A549 (cell line): Measurements from ENCODE around the gene PFAS. TPM values are rescaled to one million over a fixed set of nuclear protein-coding genes. Genes with fewer than 3 reads are reported as not detected.

Experiments used
- ATAC-seq, 2 experiments: fragments of 200-7000 bp in 1 of 2; fragments of >200 bp in 1 of 2; cut with Nextera tagmentation in 1 of 2; cut with Tn5 transposase in 1 of 2; 3 replicates each; pipeline versions ENCODE4 v1.8.0 to v1.9.1; 2018 to 2020; ENCODE audit warnings: mild to moderate bottlenecking in 1 of 2, moderate library complexity in 1 of 2
- CTCF ChIA-PET: fragments of 300-600 bp; sonication (Branson Sonifier 250); formaldehyde crosslinking; extraction: SDS; loops from one replicate; lab custom pipeline; 2021; ENCODE audit warnings: antibody characterized with exemption, inconsistent platforms; lab: Yijun Ruan, JAX
- POLR2A ChIA-PET: fragments of 350-600 bp; formaldehyde crosslinking; extraction: SDS; loops from one replicate; lab custom pipeline; 2021; ENCODE audit warnings: antibody characterized with exemption, inconsistent platforms; lab: Yijun Ruan, JAX
- DNase-seq, 2 experiments: peaks; one replicate each; pipeline versions ENCODE4 v3.0.0 to v3.0.0-alpha.2; 2011 to 2016; ENCODE audit warnings: low read depth in 1 of 2, low spot score in 1 of 2
- FAIRE-seq: peaks from 2 replicates; lab custom pipeline; 2011; peaks lifted over from hg19 to GRCh38; lab: Jason Lieb, UNC
- H3K27ac ChIP-seq, 2 experiments: fragments of >200 bp; sonication (Bioruptor Twin); formaldehyde crosslinking; 3 replicates each; pipeline ENCODE4 v1.5.1; 2016 to 2017
- H3K4me1 ChIP-seq: fragments of >200 bp; sonication (Bioruptor Twin); formaldehyde crosslinking; 3 replicates; pipeline ENCODE4 v1.6.1; 2016
- H3K4me2 ChIP-seq: fragments of >200 bp; sonication (Bioruptor Twin); formaldehyde crosslinking; 3 replicates; pipeline ENCODE4 v1.6.1; 2016
- H3K4me3 ChIP-seq: fragments of >200 bp; sonication (Bioruptor Twin); formaldehyde crosslinking; 3 replicates; pipeline ENCODE4 v1.5.1; 2016
- H3K9me3 ChIP-seq: fragments of >200 bp; sonication (Bioruptor Twin); formaldehyde crosslinking; 3 replicates; pipeline ENCODE4 v1.6.1; 2016
- BHLHE40 ChIP-seq: IDR thresholded peaks from 2 replicates; pipeline ENCODE4 v1.6.1; 2012; ENCODE audit warnings: low read depth, low read length, inconsistent platforms
- CEBPB ChIP-seq, 2 experiments: fragments of >200 bp in 1 of 2; sonication (Bioruptor Twin) in 1 of 2; formaldehyde crosslinking in 1 of 2; IDR thresholded peaks; 2 replicates each; pipeline ENCODE4 v1.6.1; 2012 to 2016
- ELK1 ChIP-seq: fragments of 150-350 bp; IDR thresholded peaks from 2 replicates; pipeline ENCODE4 v1.6.1; 2014; ENCODE audit warnings: low read depth, mild to moderate bottlenecking, low read length
- ESRRA ChIP-seq: fragments of 150-350 bp; IDR thresholded peaks from 2 replicates; pipeline ENCODE4 v1.6.1; 2014; ENCODE audit warnings: mild to moderate bottlenecking, low read length, borderline replicate concordance
- FOSB ChIP-seq: fragments of 250-450 bp; sonication (Bioruptor Pico); IDR thresholded peaks from 2 replicates; pipeline ENCODE4 v1.5.0; 2020; ENCODE audit warnings: mild to moderate bottlenecking, moderate library complexity
- FOXS1 ChIP-seq: fragments of 250-450 bp; sonication (Bioruptor Pico); IDR thresholded peaks from 2 replicates; pipeline ENCODE4 v1.5.0; 2020; ENCODE audit warnings: mild to moderate bottlenecking, moderate library complexity
- GATA3 ChIP-seq: IDR thresholded peaks from 2 replicates; pipeline ENCODE4 v1.6.1; 2012; ENCODE audit warnings: borderline replicate concordance
- HDAC2 ChIP-seq: fragments of 200-600 bp; sonication (generic); IDR thresholded peaks from 2 replicates; pipeline ENCODE4 v1.6.1; 2016
- HOXA7 ChIP-seq: fragments of 250-450 bp; sonication (Bioruptor Pico); IDR thresholded peaks from 2 replicates; pipeline ENCODE4 v1.5.0; 2020; ENCODE audit warnings: mild to moderate bottlenecking, moderate library complexity
- HOXB5 ChIP-seq: fragments of 250-450 bp; sonication (Bioruptor Pico); IDR thresholded peaks from 2 replicates; pipeline ENCODE4 v1.5.0; 2020; ENCODE audit warnings: mild to moderate bottlenecking, moderate library complexity
- JUN ChIP-seq, 2 experiments: fragments of >200 bp; sonication (Bioruptor Twin); formaldehyde crosslinking; IDR thresholded peaks; 2 replicates in 1 of 2; 3 replicates in 1 of 2; pipeline ENCODE4 v1.6.1; 2016 to 2017
- JUNB ChIP-seq: fragments of >200 bp; sonication (Bioruptor Twin); formaldehyde crosslinking; IDR thresholded peaks from 2 replicates; pipeline ENCODE4 v1.6.1; 2016
- MYC ChIP-seq: IDR thresholded peaks from 2 replicates; pipeline ENCODE4 v1.6.1; 2012; ENCODE audit warnings: mild to moderate bottlenecking, inconsistent platforms, low read length, improper control_type of control experiment, borderline replicate concordance
- NFE2L2 ChIP-seq: fragments of 150-350 bp; conservative IDR thresholded peaks from 2 replicates; pipeline ENCODE4 v1.6.1; 2014; ENCODE audit warnings: low read length
- NPAS2 ChIP-seq: fragments of 250-450 bp; sonication (Bioruptor Pico); IDR thresholded peaks from 2 replicates; pipeline ENCODE4 v1.8.0; 2022; ENCODE audit warnings: mild to moderate bottlenecking, moderate library complexity, borderline replicate concordance
- PBX3 ChIP-seq: IDR thresholded peaks from 2 replicates; pipeline ENCODE4 v1.6.1; 2012
- PHF8 ChIP-seq: fragments of 200-600 bp; sonication (generic); IDR thresholded peaks from 2 replicates; pipeline ENCODE4 v1.6.1; 2016; ENCODE audit warnings: low read depth, mild to moderate bottlenecking, antibody characterized with exemption, moderate library complexity, borderline replicate concordance
- POLR2A ChIP-seq: IDR thresholded peaks from 2 replicates; pipeline ENCODE4 v1.6.1; 2012; ENCODE audit warnings: mild to moderate bottlenecking, low read length
- RARB ChIP-seq: fragments of 250-450 bp; sonication (Bioruptor Pico); IDR thresholded peaks from 2 replicates; pipeline ENCODE4 v1.8.0; 2021; ENCODE audit warnings: mild to moderate bottlenecking, moderate library complexity
- RFX5 ChIP-seq: fragments of 450-650 bp; IDR thresholded peaks from 2 replicates; pipeline ENCODE4 v1.7.1; 2014; ENCODE audit warnings: antibody characterized with exemption, mild to moderate bottlenecking, moderate library complexity
- USF2 ChIP-seq: fragments of 450-650 bp; IDR thresholded peaks from 2 replicates; pipeline ENCODE4 v1.6.1; 2014; ENCODE audit warnings: antibody characterized with exemption
- WGBS: methylation state at CpG from one replicate; pipeline ENCODE4 v1.1.6; 2017; ENCODE audit errors: missing lambda C conversion rate; 5-methylcytosine and 5-hydroxymethylcytosine counted together
- polyA plus RNA-seq, 4 experiments: library from polyadenylated mRNA; depleted of rRNA in 3 of 4; stranded (reverse); fragments of >200 nt; fragmentation: RNase III in 1 of 4; extraction: RNeasy Plus Mini Kit Qiagen cat#74134 plus additional on column Dnase treatment in 1 of 4; gene quantifications; 2 replicates in 3 of 4; 3 replicates in 1 of 4; pipeline ENCODE4 v1.2.3, GENCODE V29; 2011 to 2017
- TF ChIP-seq, protein P1 (sequence below): IDR thresholded peaks from 2 replicates; pipeline ENCODE4 v1.6.1; 2012
- TF ChIP-seq, protein P2 (sequence below): fragments of >200 bp; sonication (Bioruptor Twin); formaldehyde crosslinking; IDR thresholded peaks from 3 replicates; pipeline ENCODE4 v1.6.1; 2016
- TF ChIP-seq, protein P3 (sequence below): IDR thresholded peaks from 2 replicates; pipeline ENCODE4 v1.6.1; 2012; ENCODE audit warnings: low read depth, borderline replicate concordance

The PFAS gene
- polyA plus RNA-seq, 2 of the 4 experiments (the other 2 are of a cell fraction) = 51.9 to 58.2 TPM

DNA sequence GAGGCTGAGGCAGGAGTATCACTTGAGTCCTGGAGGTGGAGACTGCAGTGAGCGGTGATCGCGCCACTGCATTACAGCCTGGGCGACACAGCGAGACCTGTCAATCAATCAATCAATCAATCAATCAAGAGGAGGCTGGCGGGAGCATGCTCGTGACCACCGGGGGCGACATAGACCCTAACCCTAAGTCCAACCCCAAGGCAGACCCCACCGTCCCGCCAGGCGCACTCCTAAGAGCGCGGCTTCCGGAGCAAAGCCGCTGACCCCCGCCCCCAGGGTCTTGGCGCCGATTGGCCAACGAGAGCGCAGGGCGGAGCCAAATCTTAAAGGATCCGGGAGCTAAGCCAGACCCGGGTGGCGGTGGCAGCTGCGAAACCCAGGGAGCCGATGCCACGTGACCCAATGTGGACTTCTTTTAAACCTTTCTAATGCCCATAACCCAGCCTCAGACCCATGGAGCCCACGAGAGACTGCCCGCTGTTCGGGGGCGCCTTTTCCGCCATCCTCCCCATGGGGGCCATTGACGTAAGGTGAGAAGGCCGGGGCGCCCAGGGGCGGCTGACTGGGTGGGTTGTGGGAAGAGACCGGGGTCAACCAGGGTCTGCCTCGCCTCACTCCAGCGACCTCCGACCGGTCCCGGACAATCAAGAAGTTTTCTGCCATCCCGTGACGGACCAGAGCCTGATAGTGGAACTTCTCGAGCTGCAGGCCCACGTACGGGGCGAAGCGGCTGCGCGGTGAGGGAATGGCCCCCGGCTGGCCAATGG, 39.4 kb downstream of the PFAS start, which contains the start of gene RANGRF:
Gene RANGRF, plus strand, starts transcription at position 335 of the 767 bp plus-strand sequence. Its CDS starts 119 bp downstream, at position 454.
- DNase-seq = peak; percentile 86 to 99
- H3K4me3 ChIP-seq = peak within 1 kb of the TSS; percentile 85
- peaks cover 21% of the 10 kb centered on the region for H3K4me1 ChIP-seq
- WGBS = 3% methylated on average over 49 of the region's 53 CpGs
- no peak for FAIRE-seq
- peak within 1 kb of the TSS; percentile 100 for H3K4me2 ChIP-seq
- ChIA-PET CTCF (interaction anchor here (1.0 to 1.7 kb wide), 3 partner anchors 12 to 61 kb away, joined by 3 to 7 read pairs (median 3); partner anchors contain the start of gene PFAS), POLR2A (interaction anchor here (0.6 to 1.4 kb wide), 10 partner anchors 10 to 209 kb away, joined by 3 to 18 read pairs (median 4); partner anchors contain the start of genes CTC1 and PFAS)
- ATAC-seq = peak; percentile 82 to 92
- peak within 1 kb of the TSS; percentile 96 to 98 for H3K27ac ChIP-seq
- TF ChIP-seq, protein P1, sequence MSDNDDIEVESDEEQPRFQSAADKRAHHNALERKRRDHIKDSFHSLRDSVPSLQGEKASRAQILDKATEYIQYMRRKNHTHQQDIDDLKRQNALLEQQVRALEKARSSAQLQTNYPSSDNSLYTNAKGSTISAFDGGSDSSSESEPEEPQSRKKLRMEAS = peak; percentile 89
- TF ChIP-seq POLR2A (peak; percentile 91), MYC (no peak), CEBPB (IDR thresholded peaks at IDR 0.05) (no peak), JUNB (no peak), PBX3 (peak; percentile 63), PHF8 (peak; percentile 93), ELK1 (no peak), NPAS2 (CRISPR knock-in tag) (peak; percentile 21; the same call in 1 of the 2 replicates), BHLHE40 (no peak), HOXB5 (CRISPR knock-in tag) (peak; percentile 94; the same call in 1 of the 2 replicates), FOXS1 (CRISPR knock-in tag) (no peak), ESRRA (no peak), RARB (CRISPR knock-in tag) (0 out of 2 replicates have a peak, but pooled peaks have one; percentile 20), JUN (IDR thresholded peaks at IDR 0.05) (peak; percentile 26 to 85; a peak in 3 of 5 replicates), NFE2L2 (no peak), FOSB (CRISPR knock-in tag) (no peak), USF2 (peak; percentile 89), HDAC2 (no peak), RFX5 (no peak), HOXA7 (peak; percentile 41; the same call in 1 of the 2 replicates), GATA3 (peak; percentile 8; the same call in 1 of the 2 replicates)
- TF ChIP-seq, protein P2, sequence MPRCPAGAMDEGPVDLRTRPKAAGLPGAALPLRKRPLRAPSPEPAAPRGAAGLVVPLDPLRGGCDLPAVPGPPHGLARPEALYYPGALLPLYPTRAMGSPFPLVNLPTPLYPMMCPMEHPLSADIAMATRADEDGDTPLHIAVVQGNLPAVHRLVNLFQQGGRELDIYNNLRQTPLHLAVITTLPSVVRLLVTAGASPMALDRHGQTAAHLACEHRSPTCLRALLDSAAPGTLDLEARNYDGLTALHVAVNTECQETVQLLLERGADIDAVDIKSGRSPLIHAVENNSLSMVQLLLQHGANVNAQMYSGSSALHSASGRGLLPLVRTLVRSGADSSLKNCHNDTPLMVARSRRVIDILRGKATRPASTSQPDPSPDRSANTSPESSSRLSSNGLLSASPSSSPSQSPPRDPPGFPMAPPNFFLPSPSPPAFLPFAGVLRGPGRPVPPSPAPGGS = peak; percentile 51; the same call in 2 of the 3 replicates
- TF ChIP-seq, protein P3, sequence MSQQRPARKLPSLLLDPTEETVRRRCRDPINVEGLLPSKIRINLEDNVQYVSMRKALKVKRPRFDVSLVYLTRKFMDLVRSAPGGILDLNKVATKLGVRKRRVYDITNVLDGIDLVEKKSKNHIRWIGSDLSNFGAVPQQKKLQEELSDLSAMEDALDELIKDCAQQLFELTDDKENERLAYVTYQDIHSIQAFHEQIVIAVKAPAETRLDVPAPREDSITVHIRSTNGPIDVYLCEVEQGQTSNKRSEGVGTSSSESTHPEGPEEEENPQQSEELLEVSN = peak; percentile 62; the same call in 1 of the 2 replicates
- TF ChIP-seq, all 56 proteins: peak for 13
- H3K9me3 ChIP-seq = no peaks in the 10 kb centered on the region
